LNCaP clone FGC (cell line): ENCODE results near the gene PARVB.
"Not testable (repeated sequence)": the region's sequence is repeated elsewhere in the genome, so short reads cannot be mapped to it uniquely, and the experiment has no call there.

Source experiments
- DNase-seq: peaks from one replicate; pipeline ENCODE4 v3.0.0-alpha.2; 2011; ENCODE audit warnings: low read depth
- H3K4me3 ChIP-seq: 2 replicates; pipeline ENCODE4 v1.5.1; 2011; ENCODE audit warnings: mild to moderate bottlenecking, low read depth, low read length, control low read depth
- TF ChIP-seq, protein P1 (sequence below): IDR thresholded peaks from 2 replicates; pipeline ENCODE4 v1.5.1; 2012; ENCODE audit warnings: mild to moderate bottlenecking; ENCODE audit not compliant: control insufficient read depth, insufficient read depth; ENCODE audit errors: extremely low read depth

PARVB gene

DNA sequence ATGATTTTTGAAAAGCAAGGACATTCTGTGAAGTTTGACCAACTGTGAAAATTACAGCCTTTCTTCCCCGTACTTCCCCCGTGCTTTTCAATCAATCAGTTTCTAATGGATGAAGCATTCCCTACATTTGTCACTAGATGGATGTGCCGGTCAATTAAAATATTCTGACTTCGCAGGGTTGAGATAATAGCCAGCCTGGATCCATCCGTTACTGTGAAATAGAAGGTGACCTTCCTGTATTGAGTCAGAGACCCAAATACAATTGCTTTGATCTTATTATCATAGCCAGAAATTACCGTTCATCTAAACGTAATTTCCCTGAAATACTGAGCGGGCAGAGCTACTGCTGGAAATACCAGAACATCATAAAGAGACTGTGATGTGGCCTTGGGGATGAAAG lies 21.1 kb upstream of the PARVB start:
- TF ChIP-seq, protein P1, sequence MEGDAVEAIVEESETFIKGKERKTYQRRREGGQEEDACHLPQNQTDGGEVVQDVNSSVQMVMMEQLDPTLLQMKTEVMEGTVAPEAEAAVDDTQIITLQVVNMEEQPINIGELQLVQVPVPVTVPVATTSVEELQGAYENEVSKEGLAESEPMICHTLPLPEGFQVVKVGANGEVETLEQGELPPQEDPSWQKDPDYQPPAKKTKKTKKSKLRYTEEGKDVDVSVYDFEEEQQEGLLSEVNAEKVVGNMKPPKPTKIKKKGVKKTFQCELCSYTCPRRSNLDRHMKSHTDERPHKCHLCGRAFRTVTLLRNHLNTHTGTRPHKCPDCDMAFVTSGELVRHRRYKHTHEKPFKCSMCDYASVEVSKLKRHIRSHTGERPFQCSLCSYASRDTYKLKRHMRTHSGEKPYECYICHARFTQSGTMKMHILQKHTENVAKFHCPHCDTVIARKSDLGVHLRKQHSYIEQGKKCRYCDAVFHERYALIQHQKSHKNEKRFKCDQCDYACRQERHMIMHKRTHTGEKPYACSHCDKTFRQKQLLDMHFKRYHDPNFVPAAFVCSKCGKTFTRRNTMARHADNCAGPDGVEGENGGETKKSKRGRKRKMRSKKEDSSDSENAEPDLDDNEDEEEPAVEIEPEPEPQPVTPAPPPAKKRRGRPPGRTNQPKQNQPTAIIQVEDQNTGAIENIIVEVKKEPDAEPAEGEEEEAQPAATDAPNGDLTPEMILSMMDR = no peak
- H3K4me3 ChIP-seq = no peak overlapping the region
- no peak for DNase-seq

DNA sequence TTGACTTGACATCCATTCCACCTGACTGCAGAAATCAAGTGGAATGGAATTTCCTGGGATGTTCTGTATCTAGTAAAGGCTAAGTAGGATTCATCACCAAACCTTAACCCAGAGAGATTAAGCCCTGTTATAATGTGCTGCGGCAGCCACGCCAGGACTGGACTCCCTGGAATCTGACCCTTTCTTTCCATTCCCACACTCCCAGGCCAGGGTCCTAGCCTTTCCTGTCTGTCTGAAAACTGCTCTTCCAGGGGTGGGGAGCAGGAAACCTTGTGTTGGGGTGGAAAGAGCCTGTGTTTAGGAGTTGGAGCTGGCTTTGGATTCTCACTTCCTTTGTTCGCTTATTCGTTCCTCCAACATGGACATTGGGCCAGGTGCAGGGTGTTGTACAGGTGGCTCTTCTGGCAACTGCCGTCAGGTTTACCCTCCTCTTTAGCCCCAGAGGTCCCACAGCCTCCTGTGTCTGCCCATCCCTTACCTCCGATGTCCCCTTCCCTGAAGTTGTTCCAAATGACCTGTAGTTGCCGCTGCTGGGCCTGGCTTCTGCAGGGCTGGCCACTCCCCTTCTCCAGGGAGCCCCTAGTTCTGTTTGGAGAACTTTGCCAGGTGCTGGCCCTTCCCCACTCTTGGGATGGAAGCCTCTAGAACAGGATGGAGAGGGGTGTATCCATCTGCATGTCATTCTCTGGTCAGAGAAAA lies 20.5 kb upstream of the PARVB start:
- TF ChIP-seq, protein P1 = no peak
- no peak overlapping the region for H3K4me3 ChIP-seq
- no peak for DNase-seq

DNA sequence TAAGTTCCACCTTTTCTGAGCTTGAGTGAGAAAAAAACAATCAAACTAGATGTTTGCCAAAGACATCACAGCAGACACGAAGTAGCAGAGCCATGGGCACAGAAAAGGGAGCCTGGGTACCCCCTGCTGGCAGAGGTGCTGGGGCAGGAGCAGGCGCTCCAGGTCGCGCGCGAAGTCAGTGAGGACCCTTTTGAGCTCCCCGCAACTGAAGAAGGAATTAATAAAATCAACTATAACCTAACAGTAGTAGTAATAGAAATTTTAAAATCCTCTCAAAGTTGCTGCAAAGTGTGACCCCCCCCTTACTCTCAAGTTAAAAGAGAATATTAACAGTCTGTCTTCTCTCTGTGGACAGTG lies 20.0 kb upstream of the PARVB start:
- H3K4me3 ChIP-seq = no peak overlapping the region
- TF ChIP-seq, protein P1 = no peak
- no peak for DNase-seq

DNA sequence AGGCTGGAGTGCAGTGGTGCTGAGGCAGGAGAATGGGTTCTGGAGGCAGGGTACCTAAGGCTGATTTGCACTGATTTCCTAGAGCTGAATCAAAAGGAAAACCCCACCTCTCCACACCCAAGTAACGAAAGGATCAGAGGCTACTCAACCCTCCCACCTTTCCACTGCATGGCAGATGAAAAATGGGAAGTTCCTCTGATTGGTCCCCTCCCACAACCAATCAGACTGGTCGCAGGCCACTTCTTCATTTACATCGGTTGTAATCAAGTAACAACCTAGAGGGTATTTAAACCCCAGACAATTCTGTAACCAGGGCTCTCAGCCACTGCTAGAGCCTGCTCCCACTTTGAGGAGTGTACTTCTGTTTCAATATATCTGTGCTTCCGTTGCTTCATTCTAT lies 18.6 kb upstream of the PARVB start:
- no peak overlapping the region for H3K4me3 ChIP-seq
- TF ChIP-seq, protein P1 = no peak
- no peak for DNase-seq

DNA sequence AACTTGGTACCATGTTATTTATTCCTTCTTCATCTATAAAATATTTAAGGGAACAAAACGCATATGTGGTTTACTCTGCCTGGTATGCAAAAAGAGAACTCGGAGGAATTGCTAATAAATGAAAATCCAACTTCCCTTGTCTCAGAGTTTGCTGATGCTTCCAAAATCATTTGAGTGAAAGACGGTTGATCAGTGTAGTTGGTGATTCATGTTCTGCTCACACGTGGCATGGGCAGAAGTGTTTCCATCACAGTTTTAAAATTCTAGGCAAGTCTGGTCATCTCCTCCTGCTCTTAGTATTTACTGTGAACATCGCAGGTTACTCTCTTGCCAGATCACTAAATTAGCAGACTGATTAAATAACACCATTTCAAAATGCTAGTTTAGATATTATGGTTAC lies 11.9 kb upstream of the PARVB start:
- no peak for DNase-seq
- TF ChIP-seq, protein P1 = no peak
- no peak overlapping the region for H3K4me3 ChIP-seq

DNA sequence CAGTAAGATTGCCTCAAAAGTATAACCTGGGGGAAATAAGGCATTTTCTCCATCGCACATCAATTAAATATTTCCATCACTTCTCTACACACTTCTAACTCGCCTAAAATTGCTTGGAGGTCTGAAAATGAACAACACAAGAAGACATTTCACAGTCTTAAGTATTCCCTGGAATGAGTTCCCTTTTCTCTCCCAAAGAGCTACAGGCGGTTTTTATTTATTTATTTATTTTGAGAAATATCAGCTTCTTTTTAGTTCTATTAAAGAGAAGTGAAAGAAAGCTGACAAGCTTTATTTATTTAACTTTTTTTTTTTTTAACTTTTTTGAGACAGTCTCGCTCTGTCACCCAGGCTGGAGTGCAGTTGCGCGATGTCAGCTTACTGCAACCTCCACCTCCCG lies 11.5 kb upstream of the PARVB start:
- TF ChIP-seq, protein P1 = no peak
- no peak for DNase-seq
- H3K4me3 ChIP-seq = no peak overlapping the region

DNA sequence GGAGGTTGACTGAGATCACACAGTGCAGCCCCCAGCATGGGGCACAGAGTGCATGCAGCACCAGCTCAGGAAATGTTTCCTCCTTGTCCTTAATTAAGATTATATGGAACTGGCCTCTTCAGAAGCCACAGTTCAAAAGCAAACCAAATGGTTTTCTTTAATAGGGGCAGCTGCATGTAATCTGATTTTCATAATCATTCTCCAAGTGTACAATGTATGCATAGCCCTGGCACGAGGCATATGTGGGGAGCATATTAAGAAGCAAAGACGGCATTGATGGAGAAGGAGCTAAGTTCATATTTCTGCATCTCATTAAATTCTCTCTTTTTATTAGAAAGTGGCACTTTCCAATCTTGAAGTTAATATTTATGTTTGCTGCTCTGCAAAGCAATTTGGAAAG lies 9.9 kb upstream of the PARVB start:
- TF ChIP-seq, protein P1 = no peak
- DNase-seq = no peak
- H3K4me3 ChIP-seq = no peak overlapping the region

DNA sequence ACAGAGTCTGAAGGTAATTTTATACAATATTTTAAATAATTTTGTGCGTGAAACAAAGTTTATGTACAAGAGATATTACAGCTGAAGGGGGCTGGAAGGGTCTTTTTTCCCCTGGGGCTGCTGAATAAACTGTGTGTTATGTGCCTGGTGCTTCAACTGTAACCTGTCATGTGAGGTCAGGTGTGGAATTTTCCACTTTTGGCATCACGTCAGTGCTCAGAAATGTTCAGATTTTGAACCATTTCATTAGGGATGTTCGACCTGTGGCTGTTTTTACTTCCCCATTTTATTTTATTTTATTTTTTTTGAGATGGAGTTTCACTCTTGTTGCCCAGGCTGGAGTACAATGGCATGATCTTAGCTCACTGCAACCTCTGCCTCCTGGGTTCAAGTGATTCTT lies 7.5 kb upstream of the PARVB start:
- not testable (repeated sequence) for H3K4me3 ChIP-seq, DNase-seq
